ENCODE results near the gene DPP9.

DNA sequence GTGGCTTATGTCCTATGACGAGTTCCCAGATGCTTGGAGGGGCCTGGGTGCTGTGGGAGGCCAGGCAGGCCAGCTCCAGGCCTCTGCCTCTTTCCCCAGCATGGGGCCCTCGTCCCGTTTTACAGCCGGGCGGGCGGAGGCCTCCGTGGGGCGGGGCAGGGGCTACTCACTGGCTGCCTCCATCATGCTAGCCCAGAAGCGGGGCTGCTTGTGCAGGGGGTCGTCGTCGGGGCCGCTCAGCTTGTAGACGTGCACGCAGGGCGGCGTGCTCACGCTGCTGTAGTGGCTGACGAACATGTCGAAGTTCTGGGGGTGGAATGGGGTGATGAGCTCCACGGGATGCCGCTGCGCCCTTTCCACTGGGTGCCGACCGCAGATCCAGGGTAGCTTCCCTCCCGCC is 35.1 kb downstream of the DPP9 start:
- TF ChIP-seq, protein P1, sequence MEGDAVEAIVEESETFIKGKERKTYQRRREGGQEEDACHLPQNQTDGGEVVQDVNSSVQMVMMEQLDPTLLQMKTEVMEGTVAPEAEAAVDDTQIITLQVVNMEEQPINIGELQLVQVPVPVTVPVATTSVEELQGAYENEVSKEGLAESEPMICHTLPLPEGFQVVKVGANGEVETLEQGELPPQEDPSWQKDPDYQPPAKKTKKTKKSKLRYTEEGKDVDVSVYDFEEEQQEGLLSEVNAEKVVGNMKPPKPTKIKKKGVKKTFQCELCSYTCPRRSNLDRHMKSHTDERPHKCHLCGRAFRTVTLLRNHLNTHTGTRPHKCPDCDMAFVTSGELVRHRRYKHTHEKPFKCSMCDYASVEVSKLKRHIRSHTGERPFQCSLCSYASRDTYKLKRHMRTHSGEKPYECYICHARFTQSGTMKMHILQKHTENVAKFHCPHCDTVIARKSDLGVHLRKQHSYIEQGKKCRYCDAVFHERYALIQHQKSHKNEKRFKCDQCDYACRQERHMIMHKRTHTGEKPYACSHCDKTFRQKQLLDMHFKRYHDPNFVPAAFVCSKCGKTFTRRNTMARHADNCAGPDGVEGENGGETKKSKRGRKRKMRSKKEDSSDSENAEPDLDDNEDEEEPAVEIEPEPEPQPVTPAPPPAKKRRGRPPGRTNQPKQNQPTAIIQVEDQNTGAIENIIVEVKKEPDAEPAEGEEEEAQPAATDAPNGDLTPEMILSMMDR (IDR thresholded peaks at IDR 0.05): no peak
- no peak for TF ChIP-seq EZH2 (IDR thresholded peaks at IDR 0.05)
- no peak for TF ChIP-seq EZH2phosphoT487 (IDR thresholded peaks at IDR 0.05)

All from neural progenitor cell (in vitro differentiated cells).